GM12873 (cell line): Measurements from ENCODE around the gene PLAU.

Source experiments
- CTCF ChIP-seq: IDR thresholded peaks from 2 replicates; pipeline ENCODE4 v1.5.1; 2012; ENCODE audit warnings: low read depth, mild to moderate bottlenecking, moderate library complexity, low read length, control low read depth; ENCODE audit not compliant: insufficient read depth; ENCODE audit errors: missing control alignments

The PLAU gene

GRCh38 chr10:73886661-73887293 is 24.2 kb upstream of the PLAU start:
- TF ChIP-seq CTCF = no peak

GRCh38 chr10:73887294-73888039 is 23.5 kb upstream of the PLAU start:
- TF ChIP-seq CTCF = no peak

GRCh38 chr10:73888514-73888913 is 22.4 kb upstream of the PLAU start:
- TF ChIP-seq CTCF = no peak

- no peak for TF ChIP-seq CTCF
Observed at GRCh38 chr10:73889014-73889413, 21.9 kb upstream of the PLAU start.

GRCh38 chr10:73890261-73890660 is 20.7 kb upstream of the PLAU start:
- no peak for TF ChIP-seq CTCF

GRCh38 chr10:73891540-73891939 is 19.4 kb upstream of the PLAU start:
- TF ChIP-seq CTCF = no peak

- no peak for TF ChIP-seq CTCF
Observed at GRCh38 chr10:73892310-73893030, 18.5 kb upstream of the PLAU start.
